Bone marrow (tissue), 2 donors: ENCODE measurements around the gene KPNA4.
A peak's percentile ranks its signal among the peaks of the same experiment; 100 is the strongest.
"Not testable (repeated sequence)": the region's sequence is repeated elsewhere in the genome, so short reads cannot be mapped to it uniquely, and the experiment has no call there.

ENCODE experiments used
- DNase-seq, 2 donors: peaks; one replicate each; lab custom pipeline; 2025; lab: John Stamatoyannopoulos, UW

Gene KPNA4, protein sequence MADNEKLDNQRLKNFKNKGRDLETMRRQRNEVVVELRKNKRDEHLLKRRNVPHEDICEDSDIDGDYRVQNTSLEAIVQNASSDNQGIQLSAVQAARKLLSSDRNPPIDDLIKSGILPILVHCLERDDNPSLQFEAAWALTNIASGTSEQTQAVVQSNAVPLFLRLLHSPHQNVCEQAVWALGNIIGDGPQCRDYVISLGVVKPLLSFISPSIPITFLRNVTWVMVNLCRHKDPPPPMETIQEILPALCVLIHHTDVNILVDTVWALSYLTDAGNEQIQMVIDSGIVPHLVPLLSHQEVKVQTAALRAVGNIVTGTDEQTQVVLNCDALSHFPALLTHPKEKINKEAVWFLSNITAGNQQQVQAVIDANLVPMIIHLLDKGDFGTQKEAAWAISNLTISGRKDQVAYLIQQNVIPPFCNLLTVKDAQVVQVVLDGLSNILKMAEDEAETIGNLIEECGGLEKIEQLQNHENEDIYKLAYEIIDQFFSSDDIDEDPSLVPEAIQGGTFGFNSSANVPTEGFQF

DNA sequence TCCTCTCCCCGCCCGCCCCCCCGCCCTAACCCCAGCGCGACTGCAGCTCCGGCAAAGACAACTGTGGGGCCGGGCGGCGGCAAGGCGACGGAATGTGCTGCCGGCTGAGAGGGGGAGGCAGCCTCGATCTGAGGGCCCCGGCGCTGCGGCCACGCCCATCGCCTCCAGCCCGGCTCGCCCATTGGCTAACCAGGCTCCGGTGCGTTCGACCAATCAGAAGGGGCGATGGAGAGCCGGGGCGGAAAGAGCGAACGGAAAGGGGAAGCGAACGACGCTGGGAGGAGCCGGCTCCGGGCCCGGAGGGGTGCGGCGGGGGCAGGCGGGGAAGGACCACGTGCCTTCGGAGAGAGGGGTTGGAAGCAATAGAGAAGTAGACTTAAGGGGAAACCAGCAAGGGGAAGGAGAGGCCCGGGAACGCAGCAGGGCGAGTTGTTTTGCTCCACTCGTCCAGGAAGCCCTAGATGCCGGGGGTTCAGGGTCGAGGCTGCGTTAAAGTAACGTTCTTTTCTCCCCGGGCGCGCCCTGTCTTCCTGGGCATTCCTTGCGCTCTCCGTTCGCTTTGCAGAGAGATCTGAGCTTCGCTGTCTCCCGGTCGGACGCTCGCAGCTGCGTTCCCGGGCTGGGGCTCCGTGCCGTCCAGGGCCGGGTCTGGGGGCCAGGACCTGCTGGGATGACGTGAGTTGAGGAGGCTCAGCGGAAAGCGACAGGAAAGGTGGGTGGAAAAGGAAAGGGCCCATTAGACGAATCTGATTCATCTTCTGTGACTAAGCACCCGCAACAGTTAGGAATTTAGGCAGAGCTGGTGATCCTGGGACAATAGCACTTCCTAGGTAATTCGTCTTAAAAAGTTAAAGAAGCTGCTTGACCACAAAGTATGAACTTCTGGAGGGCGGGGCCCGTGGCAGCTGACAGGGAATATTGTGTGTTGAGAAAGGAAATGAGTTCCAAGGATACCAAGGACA is at the start of gene KPNA4:
Gene KPNA4 (minus strand): TSS at position 130 of the 962 bp plus-strand sequence. CDS start 289 bp downstream, outside the sequence.
- peak; percentile 95 to 98 for DNase-seq

GRCh38 chr3:160613661-160614060 is 48.3 kb upstream of the KPNA4 start:
- DNase-seq, result no peak

- DNase-seq, result no peak
These were observed 47.2 kb upstream of the KPNA4 start for GRCh38 chr3:160612386-160613075.

- DNase-seq, result no peak
These were observed 45.8 kb upstream of the KPNA4 start for GRCh38 chr3:160611141-160611540.

- no peak for DNase-seq
These were observed 43.5 kb upstream of the KPNA4 start for GRCh38 chr3:160608870-160609269.

DNA sequence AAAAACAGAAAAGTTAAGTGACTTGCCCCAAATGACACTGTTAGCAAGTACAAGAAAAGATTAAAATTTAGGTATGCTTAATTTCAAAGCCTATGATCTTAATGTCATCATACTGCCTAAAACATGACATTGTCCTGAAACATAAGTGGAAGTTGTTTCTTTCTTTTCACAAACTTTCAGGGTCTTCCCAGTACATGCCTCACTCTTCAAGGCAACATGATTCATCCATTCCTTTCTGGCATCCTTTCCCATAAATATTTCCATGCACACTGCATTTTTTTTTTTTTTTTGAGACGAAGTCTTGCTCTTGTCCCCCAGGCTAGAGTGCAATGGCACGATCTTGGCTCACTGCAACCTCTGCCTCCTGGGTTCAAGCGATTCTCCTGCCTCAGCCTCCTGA is 42.5 kb upstream of the KPNA4 start:
- no peak for DNase-seq

DNA sequence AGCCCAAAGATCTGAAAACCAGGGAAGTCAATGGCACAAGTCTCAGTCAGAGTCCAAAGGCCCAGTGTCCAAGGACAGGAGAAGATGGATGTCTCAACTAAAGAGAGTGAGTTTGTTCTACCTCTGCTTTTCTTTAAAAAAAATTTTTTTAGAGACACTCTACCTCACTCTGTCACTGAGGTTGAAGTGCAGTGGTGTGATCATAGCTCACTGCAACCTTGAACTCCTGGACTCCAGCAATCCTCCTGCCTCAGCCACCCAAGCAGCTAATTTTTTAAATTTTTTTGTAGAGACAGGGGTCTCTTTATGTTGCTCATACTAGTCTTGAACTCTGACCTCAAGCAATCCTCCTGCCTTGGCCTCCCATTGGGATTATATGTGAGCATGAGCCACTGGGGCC is 39.9 kb upstream of the KPNA4 start:
- no peak for DNase-seq

DNA sequence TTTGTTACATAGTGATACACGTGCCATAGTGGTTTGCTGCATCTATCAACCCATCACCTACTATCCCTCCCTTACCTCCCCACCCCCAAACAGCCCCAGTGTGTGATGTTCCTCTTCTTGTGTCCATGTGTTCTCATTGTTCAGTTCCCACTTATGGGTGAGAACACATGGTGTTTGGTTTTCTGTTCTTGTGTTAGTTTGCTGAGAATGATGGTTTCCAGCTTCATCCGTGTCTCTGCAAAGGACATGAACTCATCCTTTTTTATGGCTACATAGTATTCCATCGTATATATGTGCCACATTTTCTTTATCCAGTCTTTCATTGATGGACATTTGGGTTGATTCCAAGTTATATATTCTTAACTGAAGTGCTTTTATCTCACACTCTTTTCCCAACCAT is 38.5 kb upstream of the KPNA4 start:
- DNase-seq, result not testable (repeated sequence)

GRCh38 chr3:160602259-160602658 is 36.9 kb upstream of the KPNA4 start:
- DNase-seq, result no peak

GRCh38 chr3:160601288-160601687 is 35.9 kb upstream of the KPNA4 start:
- DNase-seq, result no peak

- DNase-seq, result no peak
These were observed 33.5 kb upstream of the KPNA4 start for GRCh38 chr3:160598865-160599264.

GRCh38 chr3:160588023-160588422 is 22.7 kb upstream of the KPNA4 start:
- no peak for DNase-seq

- DNase-seq, result no peak
These were observed 21.7 kb upstream of the KPNA4 start for GRCh38 chr3:160587105-160587504.

GRCh38 chr3:160586679-160587078 is 21.3 kb upstream of the KPNA4 start:
- DNase-seq, result no peak

GRCh38 chr3:160583451-160583850 is 18.1 kb upstream of the KPNA4 start:
- no peak for DNase-seq

DNA sequence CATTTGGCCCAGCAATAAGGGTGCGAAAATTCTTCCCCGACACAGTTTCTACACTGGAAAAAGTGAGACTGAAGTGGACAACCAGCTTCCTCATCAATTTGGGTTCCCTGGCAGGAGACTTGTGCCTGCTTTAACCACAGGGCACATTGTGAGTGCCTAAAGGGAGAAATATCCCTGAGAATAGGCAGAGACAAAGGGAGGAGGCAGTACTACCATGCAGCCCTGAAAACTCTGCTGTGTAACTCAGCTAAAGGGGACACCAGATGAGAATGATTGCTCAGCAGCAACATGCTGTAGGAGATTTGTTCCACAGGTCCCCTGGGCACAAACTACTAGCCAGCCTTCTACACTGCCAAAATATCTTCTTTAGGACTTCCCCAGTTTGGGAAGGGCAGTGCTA is 15.6 kb upstream of the KPNA4 start:
- no peak for DNase-seq

DNA sequence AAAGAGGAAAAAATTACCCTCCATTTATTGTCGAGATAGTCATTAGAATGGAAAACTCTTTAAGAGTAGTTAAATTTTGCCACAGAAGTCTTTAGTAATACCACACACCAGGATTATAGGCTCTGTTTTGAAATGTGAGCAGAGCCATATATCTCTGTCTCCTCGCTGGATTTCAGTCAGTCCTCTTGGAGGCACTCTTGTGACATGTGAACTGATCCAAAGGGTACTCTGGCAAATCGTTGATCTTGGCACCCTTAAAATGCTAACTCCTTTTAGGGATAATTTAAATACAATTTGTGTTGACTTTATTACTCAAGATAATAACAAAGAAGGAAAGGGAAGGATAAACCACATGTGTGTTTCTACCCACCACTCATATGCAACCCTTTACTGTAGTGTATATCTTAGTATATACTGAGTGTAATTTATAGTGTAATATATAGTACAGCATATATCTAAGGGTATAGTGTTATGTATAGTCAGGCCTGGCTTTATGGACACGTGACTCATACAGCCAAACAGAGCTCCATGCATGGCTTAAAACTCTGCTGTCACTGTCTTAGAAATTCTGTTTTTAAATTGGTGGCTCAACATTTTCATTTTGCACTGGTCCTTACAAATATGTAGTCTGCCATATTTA is 12.3 kb upstream of the KPNA4 start:
- DNase-seq, result no peak

DNA sequence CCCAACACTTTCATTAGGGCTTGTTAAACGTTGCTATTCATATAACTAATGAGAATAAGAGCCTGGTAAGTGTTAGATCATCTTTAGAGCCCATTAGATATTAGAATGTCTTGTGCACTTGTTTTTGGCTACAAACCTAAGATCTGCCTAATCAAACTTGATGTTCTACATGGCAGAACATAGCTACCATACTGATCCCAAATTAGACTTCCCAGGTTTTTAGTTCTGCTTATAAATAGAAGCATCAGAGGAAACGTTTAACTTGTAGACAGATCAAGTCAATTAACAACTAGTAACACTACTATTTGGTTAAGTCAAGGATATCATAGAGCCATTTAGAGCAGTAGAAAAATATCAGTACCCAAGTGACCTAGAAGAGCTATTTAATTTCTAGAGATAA is 11.7 kb upstream of the KPNA4 start:
- no peak for DNase-seq

DNA sequence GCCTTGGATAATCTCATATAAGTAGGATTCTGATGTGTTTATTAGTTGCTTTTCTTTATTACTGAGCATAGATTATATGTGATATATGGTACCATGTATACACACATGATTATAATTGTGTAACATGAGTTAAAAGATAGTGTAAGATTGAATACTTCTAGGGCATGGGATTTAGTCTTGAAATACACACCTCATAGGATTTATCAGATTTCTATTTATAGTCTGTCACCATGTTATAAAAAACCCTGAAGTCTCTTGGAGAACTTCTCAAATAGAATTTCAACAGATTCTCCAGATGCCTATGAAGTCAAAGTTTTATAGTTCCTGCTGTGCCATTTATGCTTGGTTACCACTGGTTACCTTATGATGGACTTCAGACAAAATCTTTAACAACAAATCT is 11.2 kb upstream of the KPNA4 start:
- DNase-seq, result no peak

DNA sequence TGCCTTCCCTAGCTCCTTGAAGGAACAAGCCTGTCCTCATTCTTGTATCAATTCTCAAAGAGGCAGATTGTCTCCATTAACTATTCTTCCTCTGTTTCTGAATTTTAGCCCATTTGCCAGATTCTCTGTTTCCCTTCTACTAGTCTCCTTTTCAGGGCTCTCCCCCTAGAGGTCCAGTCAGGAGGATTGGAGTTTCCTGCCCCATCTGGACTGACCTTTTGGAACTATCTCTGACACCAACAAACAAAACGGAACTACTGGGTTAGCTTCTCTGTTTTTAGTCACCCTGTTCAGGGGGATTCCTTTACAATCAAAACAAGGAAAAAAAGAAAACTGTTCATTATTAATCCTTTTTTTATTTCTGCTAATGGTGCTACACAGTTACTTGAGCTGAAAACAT is 10.2 kb upstream of the KPNA4 start:
- DNase-seq, result no peak

DNA sequence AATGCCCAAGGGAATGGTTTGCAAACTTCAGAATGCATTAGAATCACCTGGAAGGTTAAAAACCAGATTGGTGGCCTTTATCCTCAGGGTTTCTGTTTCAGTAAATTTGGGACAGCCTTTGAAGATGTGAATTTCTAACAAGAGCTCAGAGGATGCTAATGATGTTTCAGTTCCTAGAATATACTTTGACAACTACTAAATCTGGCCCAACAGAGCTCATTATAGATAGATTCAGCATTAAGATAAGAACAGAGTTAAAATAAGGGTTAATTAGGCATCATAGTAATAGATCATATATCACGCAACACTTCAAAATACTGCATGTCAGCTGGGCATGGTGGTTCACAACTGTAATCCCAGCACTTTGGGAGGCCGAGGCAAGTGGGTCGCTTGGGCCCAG is 9.3 kb upstream of the KPNA4 start:
- DNase-seq, result no peak
